Measurements from ENCODE around the gene AMER2. TPM values are rescaled to one million over a fixed set of nuclear protein-coding genes. Genes with fewer than 3 reads are reported as not detected.
A peak's percentile ranks its signal among the peaks of the same experiment; 100 is the strongest.

AMER2 gene
- total RNA-seq, 1 donor from 2014 or later: not detected

DNA sequence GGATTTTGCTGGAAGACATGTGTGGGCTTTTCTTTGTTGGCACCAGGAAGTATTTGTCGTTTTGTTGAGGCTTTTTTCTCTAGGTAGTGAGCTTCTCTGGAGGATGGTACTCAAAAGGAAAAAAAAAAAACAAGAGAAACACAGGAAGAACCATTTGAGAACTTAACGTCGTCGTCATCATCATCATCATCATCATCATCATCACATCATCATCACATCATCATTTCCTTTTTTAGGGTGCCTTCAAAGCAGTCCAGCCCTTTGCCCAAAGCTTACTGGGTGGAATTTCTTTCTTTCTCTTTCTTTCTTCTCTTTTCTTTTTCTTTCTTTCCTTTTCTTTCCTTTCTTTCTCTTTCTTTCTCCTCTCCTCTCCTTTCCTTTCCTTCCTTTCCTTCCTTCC is 2.2 kb upstream of the AMER2 start:
- H3K4me1 Mint-ChIP-seq: peaks cover 24% of the 10 kb centered on the region
- TF ChIP-seq, protein P1, sequence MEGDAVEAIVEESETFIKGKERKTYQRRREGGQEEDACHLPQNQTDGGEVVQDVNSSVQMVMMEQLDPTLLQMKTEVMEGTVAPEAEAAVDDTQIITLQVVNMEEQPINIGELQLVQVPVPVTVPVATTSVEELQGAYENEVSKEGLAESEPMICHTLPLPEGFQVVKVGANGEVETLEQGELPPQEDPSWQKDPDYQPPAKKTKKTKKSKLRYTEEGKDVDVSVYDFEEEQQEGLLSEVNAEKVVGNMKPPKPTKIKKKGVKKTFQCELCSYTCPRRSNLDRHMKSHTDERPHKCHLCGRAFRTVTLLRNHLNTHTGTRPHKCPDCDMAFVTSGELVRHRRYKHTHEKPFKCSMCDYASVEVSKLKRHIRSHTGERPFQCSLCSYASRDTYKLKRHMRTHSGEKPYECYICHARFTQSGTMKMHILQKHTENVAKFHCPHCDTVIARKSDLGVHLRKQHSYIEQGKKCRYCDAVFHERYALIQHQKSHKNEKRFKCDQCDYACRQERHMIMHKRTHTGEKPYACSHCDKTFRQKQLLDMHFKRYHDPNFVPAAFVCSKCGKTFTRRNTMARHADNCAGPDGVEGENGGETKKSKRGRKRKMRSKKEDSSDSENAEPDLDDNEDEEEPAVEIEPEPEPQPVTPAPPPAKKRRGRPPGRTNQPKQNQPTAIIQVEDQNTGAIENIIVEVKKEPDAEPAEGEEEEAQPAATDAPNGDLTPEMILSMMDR (IDR thresholded peaks at IDR 0.05): no peak
- ChIA-PET CTCF (no interaction called here), POLR2A (no interaction called here)
- no peaks in the 10 kb centered on the region for H3K9me3 Mint-ChIP-seq
- DNase-seq (no peak), ATAC-seq (ENCODE audit: low read depth) (no peak)
- intact Hi-C loops (cut with micrococcal nuclease): no loop called here
- no peak overlapping the region for H3K4me3 Mint-ChIP-seq
- no peaks in the 10 kb centered on the region for H3K36me3 Mint-ChIP-seq (ENCODE audit: low read depth)
- no peak overlapping the region for H3K27ac Mint-ChIP-seq
- H3K27me3 Mint-ChIP-seq: peaks cover 54% of the 10 kb centered on the region

GRCh38 chr13:25172303-25172630 is 179 bp upstream of the AMER2 start:
- Mint-ChIP-seq H3K27me3 (peaks cover 59% of the 10 kb centered on the region), H3K4me1 (peaks cover 11% of the 10 kb centered on the region), H3K36me3 (ENCODE audit: low read depth) (no peaks in the 10 kb centered on the region), H3K4me3 (peak overlapping the region; percentile 76), H3K9me3 (no peaks in the 10 kb centered on the region), H3K27ac (no peak overlapping the region)
- no peak for ATAC-seq (ENCODE audit: low read depth)
- POLR2A ChIA-PET: no interaction called here
- intact Hi-C loops (cut with micrococcal nuclease): no loop called here
- TF ChIP-seq, protein P1 (IDR thresholded peaks at IDR 0.05): no peak
- no peak for DNase-seq
- CTCF ChIA-PET: no interaction called here

DNA sequence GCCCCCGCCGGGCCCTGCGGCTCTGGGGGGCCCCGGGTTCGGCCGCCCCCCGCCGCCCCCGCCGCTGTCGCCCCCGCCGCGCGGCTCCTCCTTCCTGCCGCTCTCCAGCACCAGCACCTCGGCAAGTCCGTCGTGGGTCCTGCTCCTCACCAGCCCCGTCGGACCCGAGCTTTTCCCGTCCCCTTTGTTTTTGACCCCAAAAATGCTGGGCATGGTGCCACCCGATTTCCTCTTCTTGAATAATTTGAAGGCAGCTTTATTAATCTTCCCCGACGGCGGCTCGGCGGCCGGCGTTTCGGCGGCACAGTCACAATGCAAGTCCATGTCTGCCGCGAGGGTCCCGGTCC is 945 bp downstream of the AMER2 start:
- no peak for ATAC-seq (ENCODE audit: low read depth)
- TF ChIP-seq, protein P1 (IDR thresholded peaks at IDR 0.05): no peak
- POLR2A ChIA-PET: no interaction called here
- peak overlapping the region; percentile 76 for H3K4me3 Mint-ChIP-seq
- no peak overlapping the region for H3K27ac Mint-ChIP-seq
- peaks cover 11% of the 10 kb centered on the region for H3K4me1 Mint-ChIP-seq
- H3K36me3 Mint-ChIP-seq (ENCODE audit: low read depth): no peaks in the 10 kb centered on the region
- no peak for DNase-seq
- H3K9me3 Mint-ChIP-seq: no peaks in the 10 kb centered on the region
- intact Hi-C loops (cut with micrococcal nuclease): no loop called here
- CTCF ChIA-PET: no interaction called here
- H3K27me3 Mint-ChIP-seq: peaks cover 54% of the 10 kb centered on the region

DNA sequence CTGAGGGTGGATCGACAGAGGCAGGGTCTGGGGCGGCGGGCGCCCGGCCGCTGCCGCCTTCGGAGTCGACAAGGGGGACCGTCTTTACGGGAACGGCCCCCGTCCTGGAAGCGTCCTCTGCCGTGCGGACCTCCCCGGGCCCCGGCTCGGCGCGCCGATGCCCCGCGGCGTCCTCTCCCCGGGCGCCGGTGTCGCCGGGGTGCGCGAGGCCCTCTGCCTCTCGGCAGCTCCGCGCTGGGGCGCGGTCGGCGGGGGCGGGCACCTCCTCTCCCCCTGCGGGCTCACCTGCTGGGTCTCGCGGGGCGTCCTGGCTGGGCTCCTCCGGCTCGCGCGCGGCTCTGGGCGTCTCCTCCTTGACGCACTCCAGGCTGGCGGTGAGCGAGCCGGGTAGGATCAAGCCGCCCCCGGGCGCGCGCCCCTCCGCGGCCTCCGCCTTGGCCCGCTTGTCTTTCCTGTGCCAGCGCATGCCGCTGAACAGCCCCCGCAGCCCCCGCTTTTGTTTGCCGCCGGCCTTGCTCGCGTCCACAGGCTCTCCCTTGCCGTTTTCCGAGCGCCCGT is 1.5 kb downstream of the AMER2 start:
- ATAC-seq (ENCODE audit: low read depth) (peak; percentile 18), DNase-seq (no peak)
- intact Hi-C loops (cut with micrococcal nuclease): no loop called here
- Mint-ChIP-seq H3K4me1 (peaks cover 11% of the 10 kb centered on the region), H3K36me3 (ENCODE audit: low read depth) (no peaks in the 10 kb centered on the region), H3K27me3 (peaks cover 55% of the 10 kb centered on the region), H3K4me3 (peak overlapping the region; percentile 50), H3K27ac (no peak overlapping the region), H3K9me3 (no peaks in the 10 kb centered on the region)
- ChIA-PET CTCF (no interaction called here), POLR2A (no interaction called here)
- TF ChIP-seq, protein P1 (IDR thresholded peaks at IDR 0.05): no peak

DNA sequence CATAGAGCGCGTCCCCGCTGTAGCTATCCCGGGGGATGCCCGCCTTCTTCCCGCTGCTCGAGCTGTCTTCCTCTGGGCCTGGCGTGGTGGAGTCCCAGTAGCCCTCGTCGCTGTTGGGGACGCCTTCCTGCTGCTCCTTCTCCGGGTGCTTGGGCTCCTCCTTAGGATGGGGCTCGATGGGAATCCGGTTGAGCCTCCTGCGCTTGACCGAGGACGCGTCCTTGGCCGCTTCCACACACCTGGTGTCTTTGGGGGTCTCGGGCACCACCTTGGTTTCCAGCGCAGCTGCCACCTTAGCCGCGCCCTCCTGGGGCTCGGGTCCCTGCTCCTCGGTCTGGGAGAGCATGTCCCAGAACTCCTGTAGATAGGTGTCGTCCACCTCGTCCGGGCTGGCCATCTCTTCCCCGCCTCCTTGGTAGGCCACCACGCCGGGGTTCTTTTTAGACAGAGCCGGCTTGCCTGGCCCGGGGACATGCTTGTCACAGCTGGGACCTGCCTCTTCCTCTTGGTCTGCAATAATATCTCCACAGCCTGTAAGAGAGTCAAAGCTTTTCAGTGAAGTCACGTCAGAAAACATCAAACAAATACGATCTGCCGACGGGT is 2.0 kb downstream of the AMER2 start:
- POLR2A ChIA-PET: no interaction called here

More for the DNA sequence above, 2.0 kb downstream of the AMER2 start:
- H3K4me1 Mint-ChIP-seq: peaks cover 11% of the 10 kb centered on the region
- CTCF ChIA-PET: no interaction called here
- DNase-seq (no peak), ATAC-seq (ENCODE audit: low read depth) (no peak)
- H3K4me3 Mint-ChIP-seq: peak overlapping the region; percentile 24
- TF ChIP-seq, protein P1 (IDR thresholded peaks at IDR 0.05): no peak
- no peak overlapping the region for H3K27ac Mint-ChIP-seq
- no peaks in the 10 kb centered on the region for H3K36me3 Mint-ChIP-seq (ENCODE audit: low read depth)
- H3K27me3 Mint-ChIP-seq: peaks cover 56% of the 10 kb centered on the region
- H3K9me3 Mint-ChIP-seq: no peaks in the 10 kb centered on the region
- intact Hi-C loops (cut with micrococcal nuclease): no loop called here

Data from activated B cell treated with CpG ODN at 0.5 μM for 24 hours (primary cell).